Activated naive CD8-positive, alpha-beta T cell treated with anti-CD3 and anti-CD28 coated beads, Interleukin-2, amount 50 U/mL, for 16 hours (primary cell): ENCODE measurements around the gene IGFL3.

Source experiments
- DNase-seq: peaks from one replicate; pipeline ENCODE4 v3.0.0-alpha.2; 2020; ENCODE audit warnings: low read depth, low spot score

IGFL3 gene

DNA sequence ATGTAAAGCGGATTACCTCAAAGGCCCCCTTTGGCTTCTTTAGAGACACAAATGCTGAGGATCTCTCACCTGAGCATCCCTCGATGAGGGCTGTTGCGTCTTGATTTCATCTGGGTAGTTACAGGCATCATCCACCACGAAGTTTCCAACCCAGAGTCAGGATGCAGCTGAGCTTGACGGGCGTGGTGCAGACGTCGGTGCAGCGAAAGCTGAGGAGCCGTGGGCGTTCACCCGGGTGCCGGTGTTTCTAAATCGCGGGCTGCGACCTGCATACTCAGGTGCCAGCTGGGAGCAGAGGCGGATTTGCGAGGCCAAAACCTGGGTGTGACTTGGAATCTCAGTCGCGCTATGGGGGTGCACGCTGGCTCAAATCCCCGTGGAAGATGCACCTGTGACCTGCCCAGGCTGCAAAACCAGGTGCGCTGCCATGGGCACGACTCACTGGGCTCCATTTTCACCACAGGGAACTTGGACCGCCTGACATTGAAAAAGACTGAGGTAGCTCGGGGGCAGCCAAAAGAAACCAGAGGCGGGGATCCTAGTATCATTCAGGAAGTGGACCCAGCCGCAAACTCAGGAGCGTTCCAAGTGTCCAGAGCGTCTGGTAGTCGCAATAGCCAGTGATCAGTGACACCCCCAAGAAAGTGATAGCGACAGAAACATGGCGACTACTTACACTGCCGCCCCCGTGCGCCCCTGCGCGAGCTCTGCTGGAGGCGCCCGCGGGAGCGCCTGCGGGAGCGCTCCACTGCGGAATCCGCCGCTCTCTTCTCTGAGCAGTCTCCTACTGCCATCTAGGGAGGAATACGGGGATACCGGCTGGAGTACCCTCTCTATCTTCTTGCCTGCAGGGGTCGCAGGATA, 47.3 kb downstream of the IGFL3 start:
- no peak for DNase-seq

- DNase-seq: no peak
These were observed 48.2 kb downstream of the IGFL3 start for GRCh38 chr19:46076031-46076880.

GRCh38 chr19:46073268-46073922, 51.1 kb downstream of the IGFL3 start:
- no peak for DNase-seq
